Heart left ventricle (tissue), 16 donors: Measurements from ENCODE around the gene SLC44A1. TPM values are rescaled to one million over a fixed set of nuclear protein-coding genes. Genes with fewer than 3 reads are reported as not detected.

Experiments used
- ATAC-seq, 4 donors: fragments of 200-7000 bp; cut with Tn5 transposase; one replicate each; pipeline ENCODE4 v1.9.1; 2020 to 2022; ENCODE audit warnings: moderate library complexity in 4 of 4, mild to moderate bottlenecking in 3 of 4, moderate number of reproducible peaks in 1 of 4
- DNase-seq, 5 donors: peaks; one replicate each; pipeline ENCODE4 v3.0.0-alpha.2; 2020
- H3K27ac ChIP-seq, 12 donors: fragments of 200-600 bp; sonication (generic) in 4 of 12; one replicate each; pipeline versions ENCODE4 v1.5.0 to v1.8.0; 2016 to 2022; ENCODE audit warnings: mild to moderate bottlenecking in 2 of 12
- H3K27me3 ChIP-seq, 9 donors: fragments of 200-600 bp; sonication (generic) in 2 of 9; one replicate each; pipeline versions ENCODE4 v1.5.1 to v1.8.0; 2016 to 2022; ENCODE audit warnings: mild to moderate bottlenecking in 3 of 9
- H3K36me3 ChIP-seq, 9 donors: fragments of 200-600 bp; sonication (generic) in 2 of 9; one replicate each; pipeline versions ENCODE4 v1.5.0 to v1.8.0; 2018 to 2022; ENCODE audit warnings: mild to moderate bottlenecking in 2 of 9
- H3K4me1 ChIP-seq, 12 donors: fragments of 200-600 bp; sonication (generic) in 4 of 12; one replicate each; pipeline versions ENCODE4 v1.5.0 to v1.8.0; 2016 to 2022; ENCODE audit warnings: mild to moderate bottlenecking in 3 of 12
- H3K4me3 ChIP-seq, 12 donors: fragments of 200-600 bp; sonication (generic) in 4 of 12; one replicate each; pipeline versions ENCODE4 v1.5.0 to v1.8.0; 2017 to 2022; ENCODE audit warnings: mild to moderate bottlenecking in 9 of 12, moderate library complexity in 4 of 12
- H3K9me3 ChIP-seq, 12 donors: fragments of 200-600 bp; sonication (generic) in 4 of 12; one replicate each; pipeline versions ENCODE4 v1.5.0 to v1.8.0; 2016 to 2022; ENCODE audit warnings: mild to moderate bottlenecking in 1 of 12
- CTCF ChIP-seq, 12 donors: fragments of 200-600 bp; sonication (generic) in 4 of 12; IDR thresholded peaks; one replicate each; pipeline versions ENCODE4 v1.5.0 to v1.8.0; 2018 to 2022; ENCODE audit warnings: antibody characterized with exemption in 12 of 12, mild to moderate bottlenecking in 5 of 12
- POLR2A ChIP-seq, 2 donors: fragments of 450-650 bp; IDR thresholded peaks; one replicate each; pipeline ENCODE4 v1.6.1; 2017; ENCODE audit warnings: antibody characterized with exemption in 2 of 2, mild to moderate bottlenecking in 2 of 2, moderate library complexity in 2 of 2
- WGBS, 4 donors: extraction: QIAGEN DNeasy Blood & Tissue Kit in 2 of 4; methylation state at CpG; one replicate each; pipeline versions ENCODE4 v1.1.5 to v1.1.7; 2013 to 2018; 5-methylcytosine and 5-hydroxymethylcytosine counted together
- intact Hi-C, 10 donors: fragments of 100-400 bp; cut with DNase I; formaldehyde crosslinking; loops; one replicate each; pipeline versions ENCODE4 v1.11.1 to v1.14.2; 2022
- polyA plus RNA-seq, 2 donors: library from polyadenylated mRNA; stranded (reverse); fragments of 200-250 nt; gene quantifications; one replicate each; pipeline ENCODE4 v1.2.3, GENCODE V29; 2013
- total RNA-seq, 9 donors: library from RNA; depleted of rRNA in 2 of 9; stranded (reverse); fragments of >200 nt in 2 of 9; fragmentation: NEBNext Ultra II Directional in 3 of 9; extraction: Animal tissue kit (Norgen Biotek cat#: 25700) in 3 of 9; gene quantifications; one replicate each; pipeline versions ENCODE4 v1.1.0 to v1.2.4, GENCODE V29; 2016 to 2023
- donor health status: ischemic (EF 13 %, LVEDD 7.1; RV severe dilation, severe dysfunction).
- donor health status: healthy with polysubstance abuse.
- donor health status: DM: no; HTN: yes; CAD: no.
- donor health status: DM: no; HTN: no; CAD: no.
- donor health status: ischemic (EF 25% LVEDD 6.9; RV normal size, moderate dysfunction).
- donor health status: ischemic (EF 25% LVEDD 5.7; RV mildly dilated, moderate dysfunction).
- donor health status: healthy.
- donor health status: DM: yes; HTN: yes; CAD: no.
- donor health status: ischemic (EF 35%, LVEDD 5.7; RV mildly dilated, moderate dysfunction).
- donor health status: nonischemic (EF 11% LVEDD 7.7; RV severe dilation, severe dysfunction).
- donor health status: DM: yes; HTN: yes; CAD: no.
- donor health status: PGD.
- donor health status: ischemic (EF 29% LVEDD 5.4; RV normal size, mild dysfunction).
- donor health status: nonischemic (EF 23%, LVEDD 6.1; RV moderate dilation, normal function).

SLC44A1 gene
- total and polyA plus RNA-seq, 11 donors: 5.1 to 29.4 (median 21.3) TPM

GRCh38 chr9:105444130-105444529 lies 199.7 kb downstream of the SLC44A1 start:
- H3K27ac ChIP-seq: peak overlapping the region in 2 of 12 donors; percentile 15 to 40
- H3K36me3 ChIP-seq: no peaks in the 10 kb centered on the region
- H3K27me3 ChIP-seq: no peaks in the 10 kb centered on the region
- DNase-seq (no peak), ATAC-seq (no peak)
- peaks cover 0 to 48% (median 18%) of the 10 kb centered on the region in 12 donors for H3K4me1 ChIP-seq
- 45 to 69% (median 52%) methylated on average over 4 of the region's 4 CpGs for WGBS, 4 donors
- H3K9me3 ChIP-seq: no peaks in the 10 kb centered on the region
- H3K4me3 ChIP-seq: no peak overlapping the region
- intact Hi-C loops: loop anchor here in 1 of 10 donors (10.0 kb wide), 1 partner anchor 271 kb away; no protein-coding TSS in a partner anchor
- no peak for TF ChIP-seq CTCF (IDR thresholded peaks at IDR 0.05)

- peak in 3 of 5 donors; percentile 28 to 62 (median 35) for DNase-seq
- no peak for TF ChIP-seq POLR2A (IDR thresholded peaks at IDR 0.05)
- no peak for TF ChIP-seq CTCF (IDR thresholded peaks at IDR 0.05)
- H3K4me3 ChIP-seq: no peak overlapping the region
- no peak for ATAC-seq
- H3K27ac ChIP-seq: peak overlapping the region in 8 of 12 donors; percentile 6 to 57 (median 33)
- no peaks in the 10 kb centered on the region for H3K36me3 ChIP-seq
- WGBS, 4 donors: 67 to 76% (median 69%) methylated on average over 8 of the region's 8 CpGs
- H3K9me3 ChIP-seq: no peaks in the 10 kb centered on the region
- no peaks in the 10 kb centered on the region for H3K27me3 ChIP-seq
- peaks cover 0 to 49% (median 18%) of the 10 kb centered on the region in 12 donors for H3K4me1 ChIP-seq
- intact Hi-C loops: loop anchor here in 1 of 10 donors (10.0 kb wide), 1 partner anchor 269 kb away; no protein-coding TSS in a partner anchor
These were observed 200.9 kb downstream of the SLC44A1 start for GRCh38 chr9:105445203-105445881.

- H3K36me3 ChIP-seq: no peaks in the 10 kb centered on the region
- H3K27ac ChIP-seq: peak overlapping the region; percentile 45 to 93 (median 80)
- intact Hi-C loops: loop anchor here in 1 of 10 donors (10.0 kb wide), 1 partner anchor 267 kb away; no protein-coding TSS in a partner anchor
- 23 to 29% (median 27%) methylated on average over 16 of the region's 16 CpGs for WGBS, 4 donors
- DNase-seq: no peak
- H3K4me3 ChIP-seq: peak overlapping the region; percentile 69 to 99 (median 84)
- peak in 1 of 4 donors; percentile 9 for ATAC-seq
- H3K9me3 ChIP-seq: no peaks in the 10 kb centered on the region
- TF ChIP-seq POLR2A (IDR thresholded peaks at IDR 0.05) (no peak), CTCF (IDR thresholded peaks at IDR 0.05) (no peak)
- H3K27me3 ChIP-seq: no peaks in the 10 kb centered on the region
- H3K4me1 ChIP-seq: peaks cover 0 to 43% (median 17%) of the 10 kb centered on the region in 12 donors
These were observed 202.9 kb downstream of the SLC44A1 start for GRCh38 chr9:105447386-105447813.
